ENCODE data around the gene PLCB3. TPM values are rescaled to one million over a fixed set of nuclear protein-coding genes. Genes with fewer than 3 reads are reported as not detected.

Gene PLCB3
- total and polyA plus RNA-seq, 10 of the 15 experiments (the other 5 are each of a cell fraction or from before 2014, with no cell fraction given) = 0.03 to 10.3 (median 3.3) TPM

DNA sequence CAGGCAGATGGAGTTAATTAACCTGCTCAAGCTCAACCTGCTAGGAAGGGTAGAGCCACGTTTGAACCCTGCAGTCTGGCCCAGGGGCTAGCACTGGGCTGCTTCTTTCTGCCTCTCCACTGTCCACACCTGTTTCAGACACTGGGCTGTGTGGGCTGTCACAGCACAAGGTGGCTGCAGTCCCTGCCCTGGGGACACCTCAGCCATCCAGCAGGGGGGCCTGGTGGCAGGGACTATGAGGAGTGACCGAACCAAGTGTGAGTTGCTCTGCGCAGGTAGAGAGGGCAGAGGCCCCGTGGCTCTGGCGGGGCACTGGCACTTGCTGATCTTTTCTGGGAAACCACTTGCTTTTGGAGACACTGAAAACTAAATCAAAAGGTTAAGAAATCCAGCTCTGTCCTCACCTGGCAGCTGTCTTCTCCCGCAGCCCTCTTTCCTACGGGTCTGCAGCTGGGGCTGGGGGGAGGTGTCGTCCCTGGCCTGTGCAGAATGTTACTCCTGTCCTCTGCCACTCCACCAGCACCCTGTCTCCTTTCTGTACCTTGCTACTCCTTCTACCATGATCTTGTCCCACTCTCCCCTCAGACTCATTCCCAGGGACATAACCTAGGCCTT, 27.4 kb downstream of the PLCB3 start (continued):
- TF ChIP-seq, protein P1, sequence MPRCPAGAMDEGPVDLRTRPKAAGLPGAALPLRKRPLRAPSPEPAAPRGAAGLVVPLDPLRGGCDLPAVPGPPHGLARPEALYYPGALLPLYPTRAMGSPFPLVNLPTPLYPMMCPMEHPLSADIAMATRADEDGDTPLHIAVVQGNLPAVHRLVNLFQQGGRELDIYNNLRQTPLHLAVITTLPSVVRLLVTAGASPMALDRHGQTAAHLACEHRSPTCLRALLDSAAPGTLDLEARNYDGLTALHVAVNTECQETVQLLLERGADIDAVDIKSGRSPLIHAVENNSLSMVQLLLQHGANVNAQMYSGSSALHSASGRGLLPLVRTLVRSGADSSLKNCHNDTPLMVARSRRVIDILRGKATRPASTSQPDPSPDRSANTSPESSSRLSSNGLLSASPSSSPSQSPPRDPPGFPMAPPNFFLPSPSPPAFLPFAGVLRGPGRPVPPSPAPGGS (IDR thresholded peaks at IDR 0.05; ENCODE audit: borderline replicate concordance, insufficient read depth, low read depth, low read length, poor library complexity, severe bottlenecking) = no peak
- TF ChIP-seq CHD1 (IDR thresholded peaks at IDR 0.05; ENCODE audit: low read depth, low read length) (no peak), YBX1 (IDR thresholded peaks at IDR 0.05) (no peak)
- TF ChIP-seq, protein P2, sequence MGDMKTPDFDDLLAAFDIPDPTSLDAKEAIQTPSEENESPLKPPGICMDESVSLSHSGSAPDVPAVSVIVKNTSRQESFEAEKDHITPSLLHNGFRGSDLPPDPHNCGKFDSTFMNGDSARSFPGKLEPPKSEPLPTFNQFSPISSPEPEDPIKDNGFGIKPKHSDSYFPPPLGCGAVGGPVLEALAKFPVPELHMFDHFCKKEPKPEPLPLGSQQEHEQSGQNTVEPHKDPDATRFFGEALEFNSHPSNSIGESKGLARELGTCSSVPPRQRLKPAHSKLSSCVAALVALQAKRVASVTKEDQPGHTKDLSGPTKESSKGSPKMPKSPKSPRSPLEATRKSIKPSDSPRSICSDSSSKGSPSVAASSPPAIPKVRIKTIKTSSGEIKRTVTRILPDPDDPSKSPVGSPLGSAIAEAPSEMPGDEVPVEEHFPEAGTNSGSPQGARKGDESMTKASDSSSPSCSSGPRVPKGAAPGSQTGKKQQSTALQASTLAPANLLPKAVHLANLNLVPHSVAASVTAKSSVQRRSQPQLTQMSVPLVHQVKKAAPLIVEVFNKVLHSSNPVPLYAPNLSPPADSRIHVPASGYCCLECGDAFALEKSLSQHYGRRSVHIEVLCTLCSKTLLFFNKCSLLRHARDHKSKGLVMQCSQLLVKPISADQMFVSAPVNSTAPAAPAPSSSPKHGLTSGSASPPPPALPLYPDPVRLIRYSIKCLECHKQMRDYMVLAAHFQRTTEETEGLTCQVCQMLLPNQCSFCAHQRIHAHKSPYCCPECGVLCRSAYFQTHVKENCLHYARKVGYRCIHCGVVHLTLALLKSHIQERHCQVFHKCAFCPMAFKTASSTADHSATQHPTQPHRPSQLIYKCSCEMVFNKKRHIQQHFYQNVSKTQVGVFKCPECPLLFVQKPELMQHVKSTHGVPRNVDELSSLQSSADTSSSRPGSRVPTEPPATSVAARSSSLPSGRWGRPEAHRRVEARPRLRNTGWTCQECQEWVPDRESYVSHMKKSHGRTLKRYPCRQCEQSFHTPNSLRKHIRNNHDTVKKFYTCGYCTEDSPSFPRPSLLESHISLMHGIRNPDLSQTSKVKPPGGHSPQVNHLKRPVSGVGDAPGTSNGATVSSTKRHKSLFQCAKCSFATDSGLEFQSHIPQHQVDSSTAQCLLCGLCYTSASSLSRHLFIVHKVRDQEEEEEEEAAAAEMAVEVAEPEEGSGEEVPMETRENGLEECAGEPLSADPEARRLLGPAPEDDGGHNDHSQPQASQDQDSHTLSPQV (IDR thresholded peaks at IDR 0.05) = no peak
